ENCODE measurements around the gene IL17B. TPM values are rescaled to one million over a fixed set of nuclear protein-coding genes. Genes with fewer than 3 reads are reported as not detected.

Gene IL17B
- total RNA-seq (2021; fragmentation: NEBNext Ultra II Directional; extraction: Animal tissue kit (Norgen Biotek cat#: 25700)) (not detected in 2 replicates), polyA plus RNA-seq (2011; rRNA removed) (0.18 TPM in 1 of 2 replicates, not detected in the other), polyA minus RNA-seq (2011; rRNA and poly(A)+ RNA removed) (not detected in 2 replicates)
- not detected for polyA plus RNA-seq (2011; cell fraction: cytosol; rRNA removed)
- not detected for polyA plus RNA-seq (2011; cell fraction: nucleus; rRNA removed)
- polyA plus RNA-seq (2012, experiment 1 of 2), result not detected in 4 replicates
- not detected for polyA plus RNA-seq (2012, experiment 2 of 2)
- polyA plus RNA-seq (2013, experiment 1 of 2), result not detected
- polyA plus RNA-seq (2013, experiment 2 of 2), result not detected
- not detected for polyA minus RNA-seq (2011; cell fraction: cytosol; rRNA and poly(A)+ RNA removed)
- polyA minus RNA-seq (2011; cell fraction: nucleus; rRNA and poly(A)+ RNA removed), result not detected
- long read RNA-seq, experiment 1, result 0 reads
- long read RNA-seq, experiment 2, result 0 reads

- no peak for FAIRE-seq
- H4K5ac ChIP-seq (ENCODE audit: insufficient read length, low read depth, low read length), result no peak within 1 kb of the TSS
- H3K27me3 ChIP-seq (replicated peaks in 1 of 4; ENCODE audit: control insufficient read depth in 3 of 4, extremely low read depth in 1 of 4, insufficient read depth in 3 of 4, low read length in 3 of 4), result no peaks in the 10 kb centered on the region
- H3K56ac ChIP-seq (replicated peaks; ENCODE audit: insufficient read length, low read depth, low read length), result no peak within 1 kb of the TSS
- H2AK5ac ChIP-seq (ENCODE audit: low read depth, low read length), result no peak within 1 kb of the TSS; the same call in 1 of the 2 replicates
- H3K4ac ChIP-seq (replicated peaks; ENCODE audit: insufficient read length, low read depth, low read length), result no peak within 1 kb of the TSS
- no peaks in the 10 kb centered on the region for H4K20me1 ChIP-seq (replicated peaks in 1 of 2; ENCODE audit: control insufficient read depth in 1 of 2, insufficient read depth in 2 of 2, low read length in 2 of 2)
- no peaks in the 10 kb centered on the region; a peak in 4 of 7 replicates for H3K4me1 ChIP-seq (replicated peaks in 1 of 4; ENCODE audit: control insufficient read depth in 3 of 4, insufficient read depth in 4 of 4, low read length in 3 of 4)
- no peaks in the 10 kb centered on the region for H3K23me2 ChIP-seq (ENCODE audit: low read depth, low read length)
- H4K91ac ChIP-seq (replicated peaks; ENCODE audit: insufficient read length, low read length), result no peak within 1 kb of the TSS
- no peak within 1 kb of the TSS for H2BK5ac ChIP-seq (ENCODE audit: low read depth, low read length)
- H3K79me2 ChIP-seq (ENCODE audit: control insufficient read depth in 1 of 2, insufficient read depth in 2 of 2, low read length in 2 of 2), result no peaks in the 10 kb centered on the region
- no peak within 1 kb of the TSS for H3K4me3 ChIP-seq (ENCODE audit: extremely low read depth in 1 of 4, insufficient read depth in 2 of 4, low read depth in 3 of 4, low read length in 4 of 4)
- no peak within 1 kb of the TSS for H3K9ac ChIP-seq (replicated peaks in 1 of 4; ENCODE audit: extremely low read depth in 1 of 4, low read depth in 3 of 4, low read length in 3 of 4)
- no peak within 1 kb of the TSS; the same call in 1 of the 2 replicates for H4K8ac ChIP-seq (ENCODE audit: extremely low read depth, insufficient read depth, low read length)
- H2BK12ac ChIP-seq (ENCODE audit: low read depth, low read length), result no peak within 1 kb of the TSS
- no peak within 1 kb of the TSS for H2BK15ac ChIP-seq (ENCODE audit: low read length)
- no peaks in the 10 kb centered on the region for H3K9me3 ChIP-seq (ENCODE audit: insufficient read depth in 2 of 2, low read depth in 1 of 2, low read length in 1 of 2)
- H2BK20ac ChIP-seq (ENCODE audit: low read length), result no peak within 1 kb of the TSS
- H3K4me2 ChIP-seq (ENCODE audit: insufficient read depth in 1 of 2, low read depth in 2 of 2, low read length in 2 of 2), result no peak within 1 kb of the TSS
- no peak for DNase-seq (ENCODE audit: low read depth in 1 of 2, low spot score in 2 of 2)
- no peak within 1 kb of the TSS; the same call in 1 of the 2 replicates for H3K27ac ChIP-seq (ENCODE audit: low read depth, low read length)
- no peaks in the 10 kb centered on the region for H3K36me3 ChIP-seq (ENCODE audit: control insufficient read depth in 2 of 4, insufficient read depth in 4 of 4, low read length in 3 of 4)
- no peak within 1 kb of the TSS for H3K23ac ChIP-seq (ENCODE audit: insufficient read length)
- H2AFZ ChIP-seq (ENCODE audit: low read length), result no peak within 1 kb of the TSS
- H3K14ac ChIP-seq (ENCODE audit: insufficient read length), result no peak within 1 kb of the TSS
- no peaks in the 10 kb centered on the region for H3K79me1 ChIP-seq (ENCODE audit: low read depth, low read length)
- WGBS, 2 experiments (ENCODE audit: extremely low coverage in 1 of 2, insufficient coverage in 1 of 2, insufficient read length in 1 of 2, insufficient replicate concordance in 2 of 2, low coverage in 1 of 2, low lambda C conversion rate in 2 of 2, missing lambda C conversion rate in 1 of 2), result 93% methylated on average over 21 of the region's 22 CpGs; no CpG with 5 or more reads in 1 of the 2 experiments
- ChIA-PET CTCF (ENCODE audit: partially characterized antibody) (interaction anchor here (1.0 to 46.1 kb wide), 13 partner anchors 8 to 183 kb away, joined by 3 to 1310 read pairs (median 4); no protein-coding TSS in a partner anchor), POLR2A (ENCODE audit: partially characterized antibody) (no interaction called here)
- H3K18ac ChIP-seq (ENCODE audit: extremely low read depth, low read length), result no peak within 1 kb of the TSS; the same call in 1 of the 2 replicates
- no peak within 1 kb of the TSS for H2BK120ac ChIP-seq (replicated peaks; ENCODE audit: low read depth, low read length)
- TF ChIP-seq HDAC6 (IDR thresholded peaks at IDR 0.05; ENCODE audit: low read depth, low read length), result no peak
- no peak for TF ChIP-seq CTBP2 (IDR thresholded peaks at IDR 0.05; ENCODE audit: borderline replicate concordance, insufficient read depth, insufficient read length, low read length)
- TF ChIP-seq BACH1 (IDR thresholded peaks at IDR 0.05; ENCODE audit: low read length), result no peak
- TF ChIP-seq SIRT6 (IDR thresholded peaks at IDR 0.05; ENCODE audit: low read length), result no peak
- no peak for TF ChIP-seq KDM5A (IDR thresholded peaks at IDR 0.05; ENCODE audit: low read length)
- no peak for TF ChIP-seq BRCA1 (IDR thresholded peaks at IDR 0.05; ENCODE audit: low read depth, low read length)
- TF ChIP-seq GTF2F1 (IDR thresholded peaks at IDR 0.05; ENCODE audit: borderline replicate concordance, low read depth, low read length), result no peak
- TF ChIP-seq SRF (IDR thresholded peaks at IDR 0.05; ENCODE audit: low read depth, low read length), result no peak
- TF ChIP-seq BCL11A (IDR thresholded peaks at IDR 0.05; ENCODE audit: low read depth in 2 of 2, low read length in 2 of 2), result no peak
- TF ChIP-seq E2F6 (IDR thresholded peaks at IDR 0.05), result no peak
- no peak for TF ChIP-seq CEBPB (IDR thresholded peaks at IDR 0.05; ENCODE audit: low read depth, low read length)
These were observed at the start of gene IL17B for GRCh38 chr5:149379177-149379761. Gene IL17B, minus strand, starts transcription at chr5:149379292. Its CDS starts 67 bp downstream, at chr5:149379225.

Data from H1 (cell line).